GM19397 (cell line): ENCODE measurements around the gene POLK.
"Not testable (repeated sequence)": the region's sequence is repeated elsewhere in the genome, so short reads cannot be mapped to it uniquely, and the experiment has no call there.

Source experiments
- ATAC-seq: cut with Tn5 transposase; IDR thresholded peaks from one replicate; pipeline ENCODE4 v1.9.1; 2021; ENCODE audit warnings: mild to moderate bottlenecking, moderate library complexity; ENCODE audit not compliant: unreplicated experiment

The POLK gene

DNA sequence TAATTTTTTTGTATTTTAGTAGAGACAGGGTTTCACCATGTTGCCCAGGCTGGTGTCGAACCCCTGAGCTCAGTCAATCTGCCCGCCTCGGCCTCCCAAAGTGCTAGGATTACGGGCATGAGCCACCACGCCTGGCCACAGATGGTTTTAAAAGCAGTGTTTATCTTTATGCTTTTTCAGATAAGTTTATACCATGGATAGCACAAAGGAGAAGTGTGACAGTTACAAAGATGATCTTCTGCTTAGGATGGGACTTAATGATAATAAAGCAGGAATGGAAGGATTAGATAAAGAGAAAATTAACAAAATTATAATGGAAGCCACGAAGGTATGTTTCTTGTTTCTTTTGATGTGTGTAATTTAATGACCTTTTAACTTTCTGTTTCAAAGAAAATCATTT is 35.1 kb downstream of the POLK start:
- no peak for ATAC-seq

- no peak for ATAC-seq
Observed at GRCh38 chr5:75547812-75548211, 36.1 kb downstream of the POLK start.

GRCh38 chr5:75550597-75550996 is 38.9 kb downstream of the POLK start:
- ATAC-seq, result no peak

- no peak for ATAC-seq
Observed at GRCh38 chr5:75551471-75551870, 39.8 kb downstream of the POLK start.

DNA sequence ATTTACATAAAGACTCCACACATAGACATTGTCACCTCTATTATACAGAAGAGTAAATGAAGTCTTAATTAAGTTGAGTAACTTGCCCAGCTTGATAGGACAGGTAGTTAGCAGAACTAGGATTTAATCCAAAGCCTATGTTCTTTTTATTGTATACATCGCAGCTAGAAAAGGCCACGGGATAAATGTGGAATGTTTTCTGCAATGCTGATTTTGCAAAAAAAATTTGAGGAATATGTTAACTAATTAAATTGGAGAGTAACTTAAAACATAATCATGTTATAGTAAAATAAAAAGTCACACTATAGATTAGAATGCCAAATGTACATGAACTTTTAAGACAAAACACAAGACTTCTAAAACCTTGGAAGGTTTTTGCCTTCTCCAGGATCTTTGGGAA is 41.1 kb downstream of the POLK start:
- ATAC-seq, result no peak

DNA sequence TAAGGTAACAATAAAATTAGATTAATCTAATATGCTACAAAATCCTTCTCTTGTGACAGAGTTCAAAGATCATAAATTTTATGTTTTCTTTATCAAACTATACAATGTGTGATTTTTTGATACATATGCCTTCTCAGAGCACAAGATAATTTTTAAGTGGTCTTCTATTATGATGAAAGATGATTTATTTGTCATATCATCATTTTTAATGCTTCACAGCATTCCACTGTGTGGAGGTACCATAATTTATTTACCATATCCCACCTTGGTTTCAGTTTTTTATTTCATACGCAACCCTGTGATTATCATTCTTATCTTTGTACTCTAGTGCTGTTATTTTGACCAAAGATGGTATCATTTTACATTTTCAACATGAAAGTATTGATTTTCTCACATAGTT is 41.7 kb downstream of the POLK start:
- no peak for ATAC-seq

GRCh38 chr5:75558221-75558620 is 46.5 kb downstream of the POLK start:
- ATAC-seq, result no peak

DNA sequence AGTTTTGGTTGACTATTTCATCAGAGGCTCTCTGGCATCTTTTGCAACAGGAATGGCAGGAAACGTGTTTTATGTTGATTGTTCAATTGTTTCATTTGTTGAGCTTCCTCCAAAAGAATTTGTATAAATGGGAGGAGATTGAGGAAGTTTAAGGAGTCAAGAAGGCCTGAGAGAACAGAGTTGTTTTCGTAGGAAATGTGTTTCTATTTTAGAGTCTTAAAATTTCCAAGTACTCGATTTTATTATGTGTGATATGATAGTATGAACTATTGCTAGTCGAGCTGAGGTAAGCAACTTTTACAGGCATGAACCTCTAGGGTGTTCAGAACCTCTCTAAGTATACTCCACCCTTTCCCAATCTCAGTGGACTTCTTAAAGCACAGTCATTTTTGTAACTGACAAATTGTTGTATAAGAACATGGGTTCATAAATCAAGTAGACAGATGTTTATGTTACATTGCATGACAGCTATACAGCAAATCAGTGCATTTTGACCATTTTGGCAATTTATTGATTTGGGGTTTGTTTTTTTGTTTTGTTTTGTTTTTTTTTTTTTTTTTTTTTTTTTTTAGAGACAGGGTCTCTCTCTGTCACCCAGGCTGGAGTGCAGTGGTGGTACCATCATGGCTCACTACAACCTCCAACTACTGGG is 47.4 kb downstream of the POLK start:
- no peak for ATAC-seq

- ATAC-seq, result not testable (repeated sequence)
Observed at GRCh38 chr5:75560655-75561054, 49.0 kb downstream of the POLK start.

DNA sequence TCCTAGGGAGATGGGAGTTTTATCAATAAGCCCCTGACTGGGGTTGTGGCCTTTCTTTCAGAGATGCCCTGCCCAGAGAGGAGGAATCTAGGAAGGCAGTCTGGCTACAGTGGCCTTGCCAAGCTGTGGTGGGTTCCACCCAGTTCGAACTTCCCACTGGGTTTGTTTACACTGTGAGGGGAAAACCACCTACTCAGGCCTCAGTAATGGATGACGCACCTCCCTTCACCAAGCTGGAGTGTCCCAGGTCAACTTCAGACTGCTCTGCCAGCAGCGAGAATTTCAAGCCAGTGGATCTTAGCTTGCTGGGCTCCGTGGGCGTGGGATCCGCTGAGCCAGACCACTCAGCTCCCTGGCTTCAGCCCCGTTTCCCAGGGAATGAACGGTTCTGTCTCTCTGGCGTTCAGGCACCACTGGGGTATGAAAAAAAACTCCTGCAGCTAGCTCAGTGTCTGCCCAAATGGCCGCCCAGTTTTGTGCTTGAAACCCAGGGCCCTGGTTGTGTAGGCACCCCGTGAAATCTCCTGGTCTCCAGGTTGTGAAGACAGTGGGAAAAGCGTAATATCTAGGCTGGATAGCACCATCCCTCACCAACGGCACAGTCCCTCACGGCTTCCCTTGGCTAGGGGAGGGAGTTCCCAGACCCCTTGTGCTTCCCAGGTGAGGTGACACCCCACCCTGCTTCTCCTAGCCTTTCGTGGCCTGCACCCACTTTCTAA is 54.5 kb downstream of the POLK start:
- ATAC-seq, result peak; percentile 12

GRCh38 chr5:75566710-75567309 is 55.1 kb downstream of the POLK start:
- peak; percentile 73 for ATAC-seq

GRCh38 chr5:75567710-75568109 is 56.0 kb downstream of the POLK start:
- ATAC-seq, result no peak

GRCh38 chr5:75568202-75568601 is 56.5 kb downstream of the POLK start:
- no peak for ATAC-seq

DNA sequence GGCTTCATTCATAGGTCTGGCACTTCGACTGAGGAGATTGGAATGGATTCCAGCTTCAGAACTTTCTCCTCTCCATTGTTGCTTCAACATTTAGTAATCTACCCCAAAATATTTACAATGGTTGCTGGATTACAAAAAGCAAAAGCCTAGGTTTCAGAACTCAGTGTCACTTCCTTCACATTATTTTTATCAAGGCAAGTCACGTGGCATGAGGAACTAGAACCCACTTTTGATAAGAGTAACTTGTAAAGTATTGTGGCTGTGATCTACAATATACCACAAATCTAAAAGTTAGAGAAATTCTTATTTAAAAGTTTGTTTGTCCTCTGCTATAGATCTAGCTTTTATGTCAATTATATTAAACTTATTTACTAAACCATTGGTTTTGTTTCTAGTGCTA is 59.9 kb downstream of the POLK start:
- ATAC-seq, result no peak

DNA sequence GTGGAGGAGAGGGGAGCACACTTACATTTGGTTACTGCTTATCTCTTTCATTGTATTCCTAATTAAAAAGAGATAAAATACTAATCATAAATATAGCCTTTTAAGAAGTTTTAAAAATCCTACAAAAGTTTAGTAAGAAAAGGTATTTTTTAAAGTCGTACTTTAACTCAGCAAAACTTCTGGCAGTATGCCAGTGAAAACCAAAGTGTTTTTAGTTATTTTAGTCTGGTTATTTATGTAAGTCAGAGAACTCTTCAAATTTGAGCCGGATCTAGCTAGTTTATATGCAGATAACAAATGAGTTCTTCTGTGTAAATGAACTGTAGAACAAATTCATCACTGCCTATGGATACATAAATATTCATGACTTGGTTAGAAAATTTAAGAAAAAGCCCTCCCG is 63.1 kb downstream of the POLK start:
- ATAC-seq, result peak; percentile 27

- not testable (repeated sequence) for ATAC-seq
Observed at GRCh38 chr5:75578280-75578679, 66.6 kb downstream of the POLK start.

- no peak for ATAC-seq
Observed at GRCh38 chr5:75584641-75585040, 73.0 kb downstream of the POLK start.

- no peak for ATAC-seq
Observed at GRCh38 chr5:75588666-75589065, 77.0 kb downstream of the POLK start.

DNA sequence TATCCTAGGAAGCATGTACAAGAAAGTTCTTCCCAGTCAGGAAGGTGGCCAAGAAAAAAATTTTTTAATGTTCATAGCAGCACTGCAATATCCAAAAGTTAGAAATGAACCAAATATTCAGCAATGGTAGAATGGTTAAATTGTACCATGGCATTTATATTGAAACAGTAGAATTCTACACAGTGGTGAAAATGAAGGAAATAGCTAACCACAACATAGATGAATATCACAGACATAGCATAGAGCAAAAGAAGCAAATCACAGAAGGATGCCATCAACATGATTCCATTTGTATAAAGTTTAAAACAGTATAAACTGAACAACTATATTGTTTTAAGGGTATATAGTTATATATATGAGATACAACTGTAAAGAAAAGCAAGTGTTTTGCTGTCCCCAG is 88.8 kb downstream of the POLK start:
- ATAC-seq, result no peak

- ATAC-seq, result no peak
Observed at GRCh38 chr5:75601567-75601966, 89.9 kb downstream of the POLK start.

DNA sequence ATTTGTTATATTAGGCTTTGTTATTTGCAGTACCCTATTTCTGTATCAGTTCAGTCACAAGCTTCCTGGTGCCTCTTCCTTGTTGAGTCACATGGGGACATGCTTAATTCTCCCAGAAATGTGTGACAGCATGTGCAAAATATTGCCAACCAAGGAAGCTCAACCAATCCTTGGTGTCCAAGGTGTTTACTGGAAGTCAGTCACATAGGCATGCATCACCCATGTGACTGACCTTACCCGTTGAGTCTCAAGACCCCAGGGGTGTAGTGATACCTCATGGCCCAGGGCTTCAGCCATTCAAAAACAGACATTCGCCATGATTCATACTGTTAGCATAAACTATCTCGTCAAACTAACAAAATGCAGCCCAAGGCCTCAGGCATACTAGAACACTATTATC is 90.3 kb downstream of the POLK start:
- no peak for ATAC-seq

GRCh38 chr5:75603371-75603770 is 91.7 kb downstream of the POLK start:
- ATAC-seq, result no peak
